NOMO-1 treated with dmso at 0.1 percent for 144 hours (cell line): ENCODE results near the gene CTU1.

Source experiments
- DNase-seq: peaks from one replicate; lab custom pipeline; 2025; ENCODE audit not compliant: unreplicated experiment; lab: John Stamatoyannopoulos, UW

CTU1 gene

GRCh38 chr19:51084505-51084904, 23.7 kb downstream of the CTU1 start:
- DNase-seq = no peak

GRCh38 chr19:51083783-51084182, 24.4 kb downstream of the CTU1 start:
- DNase-seq = no peak

- no peak for DNase-seq
These were observed 25.0 kb downstream of the CTU1 start for GRCh38 chr19:51083181-51083580.

- no peak for DNase-seq
These were observed 25.6 kb downstream of the CTU1 start, which contains the start of gene KLK14 for GRCh38 chr19:51082611-51083010. Gene KLK14 (minus strand): TSS chr19:51082887. CDS start chr19:51082614, 273 bp downstream.

GRCh38 chr19:51081476-51081875, 26.7 kb downstream of the CTU1 start:
- DNase-seq = no peak

GRCh38 chr19:51079481-51080110, 28.6 kb downstream of the CTU1 start:
- DNase-seq = no peak

GRCh38 chr19:51078731-51079130, 29.5 kb downstream of the CTU1 start:
- no peak for DNase-seq

GRCh38 chr19:51078104-51078503, 30.1 kb downstream of the CTU1 start:
- DNase-seq = no peak

GRCh38 chr19:51076631-51077213, 31.5 kb downstream of the CTU1 start:
- DNase-seq = no peak

- no peak for DNase-seq
These were observed 32.2 kb downstream of the CTU1 start for GRCh38 chr19:51075998-51076397.

GRCh38 chr19:51071095-51071405, 37.2 kb downstream of the CTU1 start:
- DNase-seq = no peak

- DNase-seq = no peak
These were observed 37.7 kb downstream of the CTU1 start for GRCh38 chr19:51070334-51071094.

- DNase-seq = no peak
These were observed 41.6 kb downstream of the CTU1 start for GRCh38 chr19:51066393-51067186.

GRCh38 chr19:51065221-51065960, 42.8 kb downstream of the CTU1 start:
- DNase-seq = no peak

GRCh38 chr19:51064534-51065220, 43.5 kb downstream of the CTU1 start, which contains the start of gene KLK13:
Gene KLK13 (minus strand): TSS chr19:51065092. CDS start chr19:51065067, 25 bp downstream.
- DNase-seq = no peak

- DNase-seq = no peak
These were observed 44.5 kb downstream of the CTU1 start for GRCh38 chr19:51063664-51064063.

GRCh38 chr19:51060973-51061372, 47.2 kb downstream of the CTU1 start:
- DNase-seq = no peak

GRCh38 chr19:51060336-51060735, 47.9 kb downstream of the CTU1 start:
- no peak for DNase-seq

GRCh38 chr19:51059715-51060114, 48.5 kb downstream of the CTU1 start:
- DNase-seq = no peak

GRCh38 chr19:51055866-51056265, 52.3 kb downstream of the CTU1 start:
- no peak for DNase-seq
